Activated CD8-positive, alpha-beta memory T cell treated with anti-CD3 and anti-CD28 coated beads for 4 hours (primary cell): ENCODE measurements around the gene VPS52.
"Not testable (repeated sequence)": the region's sequence is repeated elsewhere in the genome, so short reads cannot be mapped to it uniquely, and the experiment has no call there.

Experiments used
- DNase-seq, 2 donors: peaks; one replicate each; pipeline ENCODE4 v3.0.0-alpha.2; 2020; ENCODE audit warnings: low read depth in 2 of 2

Gene VPS52

DNA sequence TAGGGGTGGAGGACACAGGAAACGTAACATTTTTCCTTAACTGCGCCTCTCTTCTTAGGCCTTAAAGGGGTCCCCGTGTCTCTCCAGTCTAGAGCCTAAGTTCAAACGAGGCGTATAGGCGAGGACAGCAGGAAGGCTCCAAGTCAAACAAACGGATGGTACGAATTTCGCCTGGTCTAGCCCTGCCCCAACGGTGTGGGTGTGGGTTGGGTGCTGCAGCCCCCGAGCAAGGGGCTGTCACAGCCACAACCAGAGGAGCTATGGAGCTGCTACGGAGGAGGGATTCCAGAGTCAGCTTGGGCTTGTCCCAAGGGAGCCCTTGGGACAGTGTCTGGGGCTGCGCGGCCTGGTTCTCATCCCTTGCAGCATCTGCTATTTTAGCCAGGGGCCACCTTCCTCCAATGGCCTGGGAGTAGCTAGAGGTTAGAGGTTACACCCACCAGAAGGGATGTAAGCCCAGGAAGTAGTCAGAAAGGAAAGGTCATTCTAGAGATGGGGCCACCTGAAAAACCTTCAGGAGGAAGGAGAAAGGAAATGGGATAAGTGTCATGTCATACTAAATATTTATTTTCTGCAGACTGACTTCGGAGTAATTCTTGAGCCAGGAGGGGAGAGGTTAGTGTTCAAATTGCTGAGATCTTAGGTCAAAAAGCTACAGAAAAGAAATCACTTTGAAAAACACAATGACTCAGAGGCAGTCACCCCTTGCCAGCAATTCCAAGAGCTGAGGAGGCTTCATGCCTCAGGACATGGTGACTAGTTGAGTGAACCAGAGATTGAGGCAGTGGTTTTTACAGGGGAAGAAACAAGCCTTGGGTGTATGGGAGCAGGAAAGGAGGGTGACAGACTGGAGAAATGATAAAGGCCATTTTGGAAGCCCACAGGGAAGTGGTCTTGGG, 21.7 kb downstream of the VPS52 start:
- no peak for DNase-seq

DNA sequence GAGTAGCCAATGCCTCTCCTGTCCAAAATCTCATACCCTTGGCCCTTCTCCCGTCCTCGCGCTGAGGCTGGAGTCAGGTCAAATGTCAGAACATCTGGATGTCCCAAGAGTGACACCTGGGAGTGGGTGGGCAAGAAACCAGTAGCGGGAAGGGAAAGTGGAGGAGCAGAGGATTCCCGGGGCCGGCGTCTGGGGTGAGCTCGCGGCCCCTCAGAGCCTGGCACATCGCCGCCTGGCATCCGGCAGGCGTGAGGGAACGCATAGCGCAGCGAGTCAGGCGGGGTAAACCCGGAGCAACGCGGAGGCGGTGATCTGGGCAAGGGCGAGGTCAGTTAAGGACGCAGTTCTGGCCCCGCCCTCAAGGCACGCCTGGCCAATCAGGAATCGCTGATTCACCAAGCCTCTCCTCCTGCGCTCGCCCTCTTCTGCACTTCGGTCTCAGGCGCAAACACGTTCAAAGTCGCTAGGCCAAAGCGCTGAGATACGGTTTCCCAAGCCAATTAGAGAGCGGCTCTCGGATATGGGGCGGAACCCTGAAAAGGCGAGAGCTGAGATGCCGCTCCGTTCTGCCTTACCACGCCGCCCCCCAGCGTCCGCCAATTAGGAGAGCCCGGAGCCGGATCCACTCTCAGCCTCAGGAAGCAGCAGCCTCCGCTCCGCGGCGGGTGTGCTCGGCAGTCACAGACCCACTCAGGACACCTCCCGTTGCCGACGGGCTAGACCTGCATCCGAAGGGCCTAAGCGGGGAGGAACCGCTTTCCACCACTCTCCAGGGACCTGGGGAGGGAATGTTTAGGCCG, 22.5 kb downstream of the VPS52 start:
- peak; percentile 90 for DNase-seq

DNA sequence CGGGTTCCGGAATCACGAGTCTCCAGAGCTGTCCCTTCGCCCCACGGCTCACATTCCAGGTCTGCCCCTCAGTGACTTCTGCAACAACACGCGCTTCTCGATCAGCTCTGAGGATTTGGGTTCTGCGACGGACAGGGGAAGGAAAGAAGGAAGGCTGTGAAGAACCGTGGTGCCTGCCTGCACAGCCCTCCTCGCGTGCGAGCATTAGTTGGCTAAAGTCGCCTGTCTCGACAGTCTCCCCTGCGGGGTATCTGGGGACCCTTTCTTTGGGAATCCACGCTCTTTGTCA, 23.1 kb downstream of the VPS52 start:
- DNase-seq: no peak

DNA sequence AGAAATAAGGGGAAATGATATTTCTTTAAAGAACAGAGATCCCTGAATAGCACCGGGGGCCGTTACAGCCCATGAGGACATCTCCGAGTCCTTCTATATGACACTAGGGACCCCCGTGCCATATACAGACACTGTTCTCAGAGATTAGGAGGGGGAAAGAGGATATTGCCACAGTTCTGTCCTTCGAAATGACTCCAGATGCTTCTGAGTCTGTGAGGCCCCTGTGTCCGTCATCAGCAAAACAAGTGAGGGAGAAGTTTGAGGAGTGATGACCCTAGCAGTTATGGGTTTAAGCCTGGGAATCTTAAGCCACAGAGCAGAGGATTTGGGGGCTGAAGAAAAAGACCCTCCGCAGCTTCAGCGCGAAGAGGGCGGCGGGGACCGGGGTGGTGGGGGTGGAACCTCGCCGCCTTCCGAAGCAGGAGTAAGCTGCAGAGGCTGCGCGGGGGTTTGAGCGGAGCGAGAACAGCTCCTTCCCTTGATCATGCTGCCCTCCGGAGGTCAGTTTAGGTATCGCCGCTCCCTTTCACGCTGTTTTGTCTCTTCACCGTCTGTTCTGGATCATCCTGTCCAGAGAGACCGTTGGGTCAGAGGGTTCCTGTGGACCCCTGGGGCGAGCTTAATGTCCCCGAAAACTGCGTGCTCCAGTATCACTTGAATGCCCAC, 23.6 kb downstream of the VPS52 start:
- DNase-seq: peak; percentile 84 to 85

DNA sequence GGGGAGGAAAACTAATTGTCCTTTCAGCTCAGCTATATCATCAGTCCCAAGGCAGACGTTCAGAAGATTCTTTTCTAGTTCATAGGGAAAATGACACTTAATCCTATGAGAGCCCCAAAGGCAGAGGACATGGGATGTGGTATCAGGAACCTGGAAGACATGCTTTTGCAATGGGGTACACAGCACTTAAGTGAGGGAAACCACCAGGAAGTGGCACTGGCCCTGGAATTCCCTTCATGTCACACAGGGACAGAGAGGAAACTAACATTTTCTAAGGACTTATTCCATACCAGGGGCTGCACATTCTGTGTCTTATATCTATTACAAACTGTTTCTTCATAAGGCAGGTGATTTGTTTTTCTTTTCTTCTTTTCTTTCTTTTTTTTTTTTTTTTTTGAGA, 28.2 kb downstream of the VPS52 start:
- DNase-seq: no peak

DNA sequence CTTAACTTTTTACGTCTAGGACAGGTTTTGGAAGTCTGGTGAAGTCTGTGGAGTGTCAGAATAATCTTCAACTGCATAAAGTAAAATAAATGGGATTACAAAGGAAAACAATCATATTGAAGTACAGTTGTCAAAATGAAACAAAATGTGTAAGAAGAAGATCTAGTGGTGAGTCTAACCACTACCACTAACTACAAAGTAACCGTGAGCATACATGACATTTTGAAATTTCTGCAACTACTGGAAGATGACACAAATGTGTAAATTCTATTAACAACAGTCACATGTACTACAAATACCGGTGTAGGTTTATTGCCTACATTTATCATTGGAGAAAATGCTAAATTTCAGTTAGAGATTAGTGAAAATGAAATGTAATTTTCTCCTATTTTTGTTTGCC, 29.7 kb downstream of the VPS52 start:
- no peak for DNase-seq

DNA sequence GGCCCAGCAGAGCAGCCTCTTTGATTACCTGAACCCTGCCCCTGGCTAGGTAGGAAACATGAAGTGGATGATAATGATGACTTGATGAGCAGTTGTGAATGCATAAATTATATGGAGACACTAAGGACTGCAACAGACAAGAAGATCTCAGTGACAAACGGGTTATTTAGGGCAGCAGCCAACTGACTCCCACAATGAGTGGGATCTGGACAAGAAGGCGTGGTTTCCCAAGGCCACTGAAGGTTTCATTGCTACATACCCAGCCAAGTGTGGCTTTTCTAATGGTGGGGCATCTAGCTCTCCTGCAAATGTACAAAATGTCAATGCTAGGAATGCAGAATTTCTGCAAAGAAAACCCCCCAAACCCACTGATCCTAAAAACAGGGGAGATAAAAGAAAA, 33.9 kb downstream of the VPS52 start:
- no peak for DNase-seq

DNA sequence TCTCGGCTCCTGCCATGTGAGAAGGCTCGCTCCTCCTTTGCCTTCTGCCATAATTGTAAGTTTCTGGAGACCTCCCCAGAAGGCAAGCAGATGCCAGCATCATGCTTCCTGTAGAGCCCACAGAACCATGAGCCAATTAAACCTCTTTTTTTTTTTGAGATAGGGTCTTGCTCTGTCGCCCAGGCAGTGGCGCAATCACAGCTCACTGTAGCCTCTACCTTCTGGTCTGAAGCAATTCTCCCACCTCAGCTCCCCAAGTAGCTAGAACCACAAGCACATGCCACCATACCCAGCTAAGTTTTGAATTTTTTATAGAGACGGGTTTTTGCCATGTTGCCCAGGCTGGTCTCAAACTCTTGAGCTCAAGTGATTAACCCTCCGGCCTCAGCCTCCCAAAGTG, 34.8 kb downstream of the VPS52 start:
- DNase-seq: no peak

DNA sequence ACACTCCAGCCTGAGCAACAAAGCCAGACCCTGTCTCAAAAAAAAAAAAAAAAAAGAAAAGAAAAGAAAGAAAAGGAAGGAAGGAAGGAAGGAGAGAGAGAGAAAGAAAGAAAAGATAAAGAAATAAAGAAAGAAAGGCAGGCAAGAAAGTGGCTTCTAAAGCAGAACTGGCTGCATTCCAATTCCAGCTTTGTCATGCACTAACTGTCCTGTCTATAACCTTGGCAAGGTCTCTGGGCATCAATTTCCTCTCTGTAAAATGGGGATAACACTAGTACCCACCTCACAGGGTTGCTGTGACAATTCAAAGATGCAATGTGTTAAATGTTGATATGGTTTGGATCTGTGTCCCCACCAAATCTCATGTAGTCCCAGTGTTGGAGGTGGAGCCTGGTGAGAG, 35.3 kb downstream of the VPS52 start:
- no peak for DNase-seq

DNA sequence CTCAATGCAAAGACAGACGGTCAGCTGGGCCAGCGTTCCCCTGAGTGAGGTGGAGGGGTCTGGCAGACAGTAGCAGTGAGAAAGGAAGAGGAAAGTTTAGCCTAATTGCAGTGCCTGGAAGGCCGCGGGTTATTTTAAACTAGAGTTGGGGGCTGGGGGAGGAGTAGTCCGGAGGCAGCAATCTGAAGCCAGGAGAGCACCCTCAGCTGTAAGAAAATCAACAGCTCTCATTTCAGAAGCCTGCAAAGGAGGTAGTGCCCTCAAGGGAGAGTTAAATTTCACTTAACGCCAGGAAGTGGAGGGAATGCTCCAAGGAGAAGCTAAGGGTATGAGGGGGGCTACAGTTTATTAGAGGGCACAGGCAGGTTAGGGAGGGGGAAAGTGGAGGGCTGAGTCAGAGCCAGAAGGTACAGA, 36.4 kb downstream of the VPS52 start:
- DNase-seq: no peak

DNA sequence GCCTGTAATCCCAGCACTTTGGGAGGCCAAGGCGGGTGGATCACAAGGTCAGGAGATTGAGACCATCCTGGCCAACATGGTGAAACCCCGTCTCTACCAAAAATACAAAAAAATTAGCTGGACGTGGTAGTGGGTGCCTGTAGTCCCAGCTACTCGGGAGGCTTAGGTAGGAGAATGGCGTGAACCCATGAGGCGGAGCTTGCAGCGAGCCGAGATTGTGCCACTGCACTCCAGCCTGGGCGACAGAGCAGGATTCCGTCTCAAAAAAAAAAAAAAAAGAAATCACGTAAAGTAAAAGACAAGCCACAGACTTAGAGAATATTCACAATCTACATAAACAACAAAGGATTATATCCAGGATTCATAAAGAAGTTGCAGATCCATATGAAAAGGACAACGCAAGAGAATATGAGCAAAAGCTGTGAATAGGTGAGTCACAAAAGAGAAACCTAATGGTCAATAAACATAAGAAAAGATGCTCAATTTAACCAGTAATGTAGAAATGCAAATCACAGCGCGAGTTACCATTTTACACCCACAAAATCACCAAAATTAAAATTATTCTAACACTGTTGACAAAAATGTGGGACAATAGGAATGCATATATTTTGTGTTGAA, 45.1 kb downstream of the VPS52 start:
- not testable (repeated sequence) for DNase-seq

DNA sequence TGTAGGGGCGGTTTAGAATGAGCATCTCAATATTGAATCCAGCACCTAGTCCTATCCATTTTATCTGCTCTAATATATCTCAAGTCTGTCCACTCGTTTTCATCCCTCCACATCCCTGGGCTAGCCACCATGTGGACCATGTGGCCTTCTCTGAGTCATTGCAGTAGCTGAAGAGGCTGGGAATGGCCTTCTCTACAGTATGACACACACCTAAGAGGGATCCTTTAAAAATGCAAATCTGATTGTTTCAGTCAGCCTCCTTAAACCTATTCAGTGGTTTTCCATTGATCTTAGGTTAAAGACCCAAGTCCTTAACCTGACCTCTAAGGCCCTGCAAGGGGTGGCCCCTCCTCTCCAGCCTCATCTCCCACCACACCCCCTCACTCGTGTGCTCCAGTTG, 54.0 kb downstream of the VPS52 start:
- DNase-seq: no peak

DNA sequence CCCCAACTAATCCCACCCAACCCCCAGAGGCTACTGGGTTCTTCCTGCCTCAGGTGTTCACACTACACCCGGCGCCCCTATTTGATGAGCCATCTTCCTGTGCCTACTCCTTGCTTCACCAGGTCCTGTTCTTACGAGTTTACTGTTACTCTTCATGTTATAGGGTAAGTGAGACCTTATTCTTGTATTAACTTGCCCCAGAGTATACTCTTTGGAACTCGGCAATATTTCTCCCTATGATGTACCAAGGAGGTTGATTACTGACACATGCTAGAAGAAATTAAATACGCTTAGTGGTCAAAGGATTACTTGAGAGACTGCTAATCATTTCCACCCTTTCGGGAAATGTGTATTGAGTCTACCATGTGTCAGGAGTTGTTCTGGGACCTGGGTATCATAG, 54.4 kb downstream of the VPS52 start:
- DNase-seq: no peak

DNA sequence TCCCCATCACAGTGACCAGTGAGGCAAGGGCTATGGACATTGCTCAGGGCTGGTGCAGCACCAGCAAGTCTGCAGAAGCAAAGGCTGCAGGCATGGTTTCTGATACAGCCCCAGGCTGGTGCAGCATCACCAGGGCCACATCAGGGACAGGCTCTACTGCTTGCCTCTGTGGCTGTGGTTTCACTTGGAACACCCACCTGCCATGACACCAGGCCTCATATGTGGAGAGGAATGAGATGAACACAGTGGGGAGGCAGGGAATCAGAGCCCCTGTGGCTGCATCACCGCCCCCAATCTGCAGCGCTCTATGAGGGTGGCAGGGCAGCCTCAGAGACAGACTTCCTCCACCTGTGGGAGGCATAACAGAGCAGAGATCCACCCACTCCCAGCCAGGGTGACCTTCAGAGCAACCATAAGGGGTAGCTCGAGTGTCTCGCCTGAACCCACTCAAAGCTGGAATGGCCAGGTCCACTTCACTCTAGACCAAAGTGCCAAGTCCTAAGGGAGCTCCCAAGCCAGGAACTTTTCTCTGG, 55.5 kb downstream of the VPS52 start:
- no peak for DNase-seq

DNA sequence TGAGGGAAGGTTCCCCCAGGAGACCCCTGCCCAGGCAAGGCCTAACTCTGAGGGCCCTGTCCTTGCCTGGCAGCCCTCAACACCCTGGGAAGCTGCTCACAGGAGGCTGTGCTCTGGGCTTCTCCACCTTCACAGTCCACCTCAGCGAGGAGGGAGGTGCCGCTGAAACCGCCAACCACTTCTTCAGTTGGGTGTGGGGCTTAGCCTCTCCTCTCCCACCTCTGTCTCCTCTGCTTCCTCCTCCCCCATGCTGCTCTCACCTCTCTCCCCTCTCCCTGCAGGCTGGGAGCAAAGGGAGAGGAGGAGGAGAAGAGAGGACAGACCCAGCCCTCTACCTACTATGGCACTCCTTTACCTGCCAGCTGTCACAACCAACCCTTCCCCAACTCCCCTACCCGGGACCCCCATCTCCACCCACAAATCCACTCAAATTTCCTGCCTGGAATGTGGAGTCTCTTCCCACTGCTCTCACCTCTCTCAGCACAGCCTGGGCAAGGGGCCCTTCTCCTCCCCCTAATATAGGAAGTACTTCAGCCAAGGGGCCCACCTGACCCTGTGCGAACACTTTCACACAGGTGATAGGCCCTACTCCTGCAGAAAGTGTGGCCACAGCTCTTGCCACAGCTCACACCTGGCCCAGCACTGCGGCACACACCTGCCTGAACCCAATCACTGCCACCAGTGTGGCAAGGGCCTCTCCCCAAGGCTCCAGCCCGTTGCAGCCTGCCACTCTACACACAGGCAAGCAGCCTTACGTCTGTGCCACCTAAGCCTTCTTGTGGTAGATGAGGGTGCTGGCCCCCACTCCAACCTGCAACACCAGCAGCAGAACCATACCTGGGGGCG, 56.2 kb downstream of the VPS52 start:
- DNase-seq: no peak

DNA sequence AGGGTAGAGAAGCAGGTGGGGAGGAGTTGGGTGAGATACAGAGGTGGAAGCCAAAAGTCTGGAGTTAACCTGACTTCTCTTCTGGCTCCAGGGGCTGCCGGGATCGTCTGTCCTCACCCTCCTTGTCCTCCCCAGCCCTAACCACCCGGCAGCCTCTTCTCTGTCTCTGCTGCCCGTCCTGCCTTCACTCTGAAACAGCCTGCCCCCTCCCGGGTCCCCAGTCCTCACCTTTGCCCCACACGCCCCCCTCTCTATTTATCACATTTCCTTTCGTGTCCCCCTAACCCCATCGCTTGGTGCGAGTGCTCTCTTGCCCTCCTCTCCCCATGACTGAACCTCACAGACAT, 57.7 kb downstream of the VPS52 start:
- DNase-seq: no peak

DNA sequence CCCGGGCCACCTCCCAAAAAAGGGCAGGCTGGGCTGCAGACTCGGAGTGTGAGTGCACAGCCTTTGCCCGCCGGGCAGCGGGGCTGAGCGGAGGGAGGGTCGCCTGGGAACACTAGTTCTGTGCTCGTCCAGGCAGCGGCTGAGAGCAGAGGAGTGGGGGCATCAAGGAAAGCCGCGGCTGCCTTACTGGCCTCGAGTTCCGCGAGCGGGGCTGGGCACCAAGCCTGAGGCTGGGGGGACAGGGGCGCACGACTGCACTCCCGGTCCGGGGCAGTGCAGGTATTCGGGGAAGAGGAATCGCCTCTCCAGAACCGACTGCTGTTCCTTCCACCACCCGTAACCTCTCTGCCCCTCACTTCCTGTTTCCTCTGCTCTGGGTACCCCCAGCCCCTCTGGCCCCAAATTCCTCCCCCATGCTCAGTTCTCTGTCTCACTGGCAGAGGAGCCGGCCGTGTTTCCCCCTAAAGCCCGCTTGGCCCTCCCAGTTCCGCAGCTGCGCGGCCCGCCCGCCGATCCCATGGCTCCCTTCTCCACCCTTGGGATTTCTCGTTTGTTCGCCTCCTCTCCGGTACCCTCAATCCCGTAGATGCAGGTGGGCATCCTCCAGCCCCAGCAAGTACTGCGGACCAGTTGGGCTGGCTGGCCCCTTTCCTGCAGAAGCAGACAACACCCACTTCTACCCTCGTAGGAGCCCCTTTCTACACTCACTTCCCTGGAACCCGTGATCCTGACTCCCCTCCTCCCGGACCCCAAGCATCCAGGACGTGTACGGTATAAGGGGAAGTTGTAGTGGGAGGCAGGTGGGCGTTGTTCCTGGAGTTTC, 58.3 kb downstream of the VPS52 start:
- no peak for DNase-seq

DNA sequence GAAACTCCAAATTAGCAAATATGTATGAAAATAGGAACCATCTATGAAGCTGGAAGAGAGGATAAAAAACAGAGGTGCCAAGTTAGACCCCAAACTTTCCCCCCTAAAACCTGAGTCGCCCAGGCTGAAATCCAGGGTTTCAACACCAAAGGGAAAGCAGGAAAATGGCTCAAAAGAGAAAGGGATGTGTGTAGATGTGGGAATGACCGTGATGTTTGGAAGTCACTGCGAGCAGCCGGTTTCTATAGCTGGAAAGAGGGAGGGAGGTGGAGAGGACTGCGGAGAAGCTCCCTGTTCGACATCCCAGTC, 58.9 kb downstream of the VPS52 start:
- DNase-seq: no peak

DNA sequence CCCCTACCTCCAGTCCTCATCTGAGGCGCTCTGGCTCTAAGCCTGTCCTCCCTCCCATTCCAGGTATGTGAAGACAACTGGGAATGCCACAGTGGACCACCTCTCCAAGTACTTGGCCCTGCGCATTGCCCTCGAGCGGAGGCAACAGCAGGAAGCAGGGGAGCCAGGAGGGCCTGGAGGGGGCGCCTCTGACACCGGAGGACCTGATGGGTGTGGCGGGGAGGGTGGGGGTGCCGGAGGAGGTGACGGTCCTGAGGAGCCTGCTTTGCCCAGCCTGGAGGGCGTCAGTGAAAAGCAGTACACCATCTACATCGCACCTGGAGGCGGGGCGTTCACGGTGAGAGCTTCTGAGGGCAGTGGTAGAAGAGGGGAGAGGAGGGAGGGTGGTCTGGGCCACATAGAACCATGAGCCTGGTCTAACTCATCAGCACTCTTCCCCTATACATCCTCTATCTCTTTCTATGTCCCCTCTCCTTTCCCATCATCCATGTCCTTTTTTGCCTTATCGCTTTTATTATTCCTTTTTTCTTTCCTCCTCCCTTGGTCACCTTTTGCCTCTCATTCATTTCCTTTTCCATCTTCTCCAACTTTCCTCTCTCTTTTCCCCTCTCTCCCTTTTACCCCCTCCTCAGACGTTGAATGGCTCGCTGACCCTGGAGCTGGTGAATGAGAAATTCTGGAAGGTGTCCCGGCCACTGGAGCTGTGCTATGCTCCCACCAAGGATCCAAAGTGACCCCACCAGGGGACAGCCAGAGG, 59.8 kb downstream of the VPS52 start:
- DNase-seq: no peak

DNA sequence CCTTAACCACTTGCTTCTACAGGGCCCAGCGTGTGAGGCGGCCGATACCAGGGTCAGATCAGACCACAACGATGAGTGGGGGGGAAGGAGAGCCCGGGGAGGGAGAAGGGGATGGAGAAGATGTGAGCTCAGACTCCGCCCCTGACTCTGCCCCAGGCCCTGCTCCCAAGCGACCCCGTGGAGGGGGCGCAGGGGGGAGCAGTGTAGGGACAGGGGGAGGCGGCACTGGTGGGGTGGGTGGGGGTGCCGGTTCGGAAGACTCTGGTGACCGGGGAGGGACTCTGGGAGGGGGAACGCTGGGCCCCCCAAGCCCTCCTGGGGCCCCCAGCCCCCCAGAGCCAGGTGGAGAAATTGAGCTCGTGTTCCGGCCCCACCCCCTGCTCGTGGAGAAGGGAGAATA, 60.5 kb downstream of the VPS52 start:
- DNase-seq: no peak
